ENCODE data around the gene KCNJ9.
A peak's percentile ranks its signal among the peaks of the same experiment; 100 is the strongest.
"Not testable (repeated sequence)": the region's sequence is repeated elsewhere in the genome, so short reads cannot be mapped to it uniquely, and the experiment has no call there.

The KCNJ9 gene

GRCh38 chr1:160104486-160104885 lies 23.1 kb downstream of the KCNJ9 start:
- DNase-seq: no peak

- no peak for DNase-seq
These were observed 23.8 kb downstream of the KCNJ9 start for GRCh38 chr1:160105155-160105554.

GRCh38 chr1:160107512-160107911 lies 26.2 kb downstream of the KCNJ9 start:
- DNase-seq: no peak

GRCh38 chr1:160108888-160109662 lies 27.7 kb downstream of the KCNJ9 start:
- peak in 3 of 6 experiments; percentile 16 to 36 (median 31) for DNase-seq

- no peak for DNase-seq
These were observed 28.3 kb downstream of the KCNJ9 start for GRCh38 chr1:160109686-160110085.

- not testable (repeated sequence) for DNase-seq
These were observed 30.1 kb downstream of the KCNJ9 start for GRCh38 chr1:160111462-160111861.

- DNase-seq: no peak
These were observed 31.0 kb downstream of the KCNJ9 start for GRCh38 chr1:160112357-160112756.

GRCh38 chr1:160113407-160113806 lies 32.1 kb downstream of the KCNJ9 start:
- DNase-seq: no peak

GRCh38 chr1:160114085-160114484 lies 32.7 kb downstream of the KCNJ9 start:
- no peak for DNase-seq

- no peak for DNase-seq
These were observed 34.4 kb downstream of the KCNJ9 start, which contains the start of gene ATP1A2 for GRCh38 chr1:160115545-160116282. TSS of gene ATP1A2 (plus strand) at chr1:160115759. CDS start at chr1:160115862, 103 bp downstream.

- DNase-seq: no peak
These were observed 35.2 kb downstream of the KCNJ9 start for GRCh38 chr1:160116283-160117147.

- no peak for DNase-seq
These were observed 36.0 kb downstream of the KCNJ9 start for GRCh38 chr1:160117300-160117699.

- no peak for DNase-seq
These were observed 36.4 kb downstream of the KCNJ9 start for GRCh38 chr1:160117709-160118183.

- no peak for DNase-seq
These were observed 37.6 kb downstream of the KCNJ9 start for GRCh38 chr1:160118928-160119327.

- no peak for DNase-seq
These were observed 39.5 kb downstream of the KCNJ9 start for GRCh38 chr1:160120797-160121196.

- no peak for DNase-seq
These were observed 40.0 kb downstream of the KCNJ9 start for GRCh38 chr1:160121388-160121787.

GRCh38 chr1:160122978-160123495 lies 41.7 kb downstream of the KCNJ9 start:
- DNase-seq: no peak

GRCh38 chr1:160123726-160124125 lies 42.4 kb downstream of the KCNJ9 start:
- no peak for DNase-seq

- no peak for DNase-seq
These were observed 43.6 kb downstream of the KCNJ9 start for GRCh38 chr1:160124705-160125478.

GRCh38 chr1:160125746-160126145 lies 44.4 kb downstream of the KCNJ9 start:
- no peak for DNase-seq

GRCh38 chr1:160126342-160126741 lies 45.0 kb downstream of the KCNJ9 start:
- DNase-seq: not testable (repeated sequence)

- no peak for DNase-seq
These were observed 46.0 kb downstream of the KCNJ9 start for GRCh38 chr1:160127381-160127780.
